Activated CD4-positive, alpha-beta T cell treated with anti-CD3 and anti-CD28 coated beads for 48 hours (primary cell): Measurements from ENCODE around the gene LRP10.

Source experiments
- DNase-seq: peaks from one replicate; pipeline ENCODE4 v3.0.0-alpha.2; 2020

Gene LRP10

GRCh38 chr14:22865424-22866405 is 5.8 kb upstream of the LRP10 start:
- DNase-seq = peak; percentile 48

- no peak for DNase-seq
These were observed 4.7 kb upstream of the LRP10 start for GRCh38 chr14:22866874-22867273.

GRCh38 chr14:22870811-22871223 is 723 bp upstream of the LRP10 start:
- DNase-seq = no peak

GRCh38 chr14:22872033-22872832 is 693 bp downstream of the LRP10 start:
- DNase-seq = peak; percentile 82

- no peak for DNase-seq
These were observed 1.4 kb downstream of the LRP10 start for GRCh38 chr14:22872833-22873520.

- no peak for DNase-seq
These were observed 3.6 kb downstream of the LRP10 start for GRCh38 chr14:22875003-22875747.

- no peak for DNase-seq
These were observed 4.3 kb downstream of the LRP10 start for GRCh38 chr14:22875748-22876319.

- DNase-seq = no peak
These were observed 5.5 kb downstream of the LRP10 start for GRCh38 chr14:22877000-22877501.

GRCh38 chr14:22878271-22879246 is 7.0 kb downstream of the LRP10 start:
- DNase-seq = no peak

GRCh38 chr14:22882064-22882463 is 10.5 kb downstream of the LRP10 start:
- no peak for DNase-seq

- DNase-seq = peak; percentile 40
These were observed 11.1 kb downstream of the LRP10 start for GRCh38 chr14:22882529-22883172.

- no peak for DNase-seq
These were observed 11.8 kb downstream of the LRP10 start, which contains the start of gene REM2 for GRCh38 chr14:22883173-22883976. TSS of gene REM2 (plus strand) at chr14:22883222. CDS start at chr14:22883288, 66 bp downstream.

- no peak for DNase-seq
These were observed 12.7 kb downstream of the LRP10 start for GRCh38 chr14:22884076-22884737.

- no peak for DNase-seq
These were observed 13.4 kb downstream of the LRP10 start for GRCh38 chr14:22884738-22885523.

- DNase-seq = no peak
These were observed 14.4 kb downstream of the LRP10 start for GRCh38 chr14:22885975-22886374.

GRCh38 chr14:22886500-22887259 is 15.1 kb downstream of the LRP10 start:
- DNase-seq = peak; percentile 78
